ENCODE data around the gene PAMR1.

DNA sequence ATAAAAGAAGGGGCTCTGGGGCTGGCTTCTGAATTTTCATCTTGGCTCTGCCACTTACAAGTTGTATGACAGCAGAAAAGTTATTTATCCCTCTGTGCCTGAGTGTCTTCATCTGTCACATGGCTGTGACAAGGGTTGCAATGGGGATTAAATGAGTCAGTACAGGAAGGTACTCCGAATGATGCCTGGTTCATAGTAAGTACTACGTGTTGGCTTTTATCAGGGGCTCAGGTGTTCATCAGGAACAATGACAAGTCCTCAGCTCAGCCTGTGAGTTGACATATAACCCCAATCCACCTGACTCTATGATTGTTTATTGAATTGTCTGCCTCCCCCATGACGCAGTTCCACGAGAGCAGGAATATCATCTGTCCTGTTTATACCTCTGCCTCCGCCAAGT, 45.7 kb downstream of the PAMR1 start:
- TF ChIP-seq, protein P1, sequence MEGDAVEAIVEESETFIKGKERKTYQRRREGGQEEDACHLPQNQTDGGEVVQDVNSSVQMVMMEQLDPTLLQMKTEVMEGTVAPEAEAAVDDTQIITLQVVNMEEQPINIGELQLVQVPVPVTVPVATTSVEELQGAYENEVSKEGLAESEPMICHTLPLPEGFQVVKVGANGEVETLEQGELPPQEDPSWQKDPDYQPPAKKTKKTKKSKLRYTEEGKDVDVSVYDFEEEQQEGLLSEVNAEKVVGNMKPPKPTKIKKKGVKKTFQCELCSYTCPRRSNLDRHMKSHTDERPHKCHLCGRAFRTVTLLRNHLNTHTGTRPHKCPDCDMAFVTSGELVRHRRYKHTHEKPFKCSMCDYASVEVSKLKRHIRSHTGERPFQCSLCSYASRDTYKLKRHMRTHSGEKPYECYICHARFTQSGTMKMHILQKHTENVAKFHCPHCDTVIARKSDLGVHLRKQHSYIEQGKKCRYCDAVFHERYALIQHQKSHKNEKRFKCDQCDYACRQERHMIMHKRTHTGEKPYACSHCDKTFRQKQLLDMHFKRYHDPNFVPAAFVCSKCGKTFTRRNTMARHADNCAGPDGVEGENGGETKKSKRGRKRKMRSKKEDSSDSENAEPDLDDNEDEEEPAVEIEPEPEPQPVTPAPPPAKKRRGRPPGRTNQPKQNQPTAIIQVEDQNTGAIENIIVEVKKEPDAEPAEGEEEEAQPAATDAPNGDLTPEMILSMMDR (IDR thresholded peaks at IDR 0.05) = no peak
- TF ChIP-seq CBX8 (IDR thresholded peaks at IDR 0.05) (no peak), HOXA7 (CRISPR knock-in tag; IDR thresholded peaks at IDR 0.05) (no peak), MYC (IDR thresholded peaks at IDR 0.05; ENCODE audit: borderline replicate concordance, low read length) (no peak), JUN (IDR thresholded peaks at IDR 0.05) (no peak), SREBF2 (IDR thresholded peaks at IDR 0.05) (no peak)
- TF ChIP-seq, protein P2, sequence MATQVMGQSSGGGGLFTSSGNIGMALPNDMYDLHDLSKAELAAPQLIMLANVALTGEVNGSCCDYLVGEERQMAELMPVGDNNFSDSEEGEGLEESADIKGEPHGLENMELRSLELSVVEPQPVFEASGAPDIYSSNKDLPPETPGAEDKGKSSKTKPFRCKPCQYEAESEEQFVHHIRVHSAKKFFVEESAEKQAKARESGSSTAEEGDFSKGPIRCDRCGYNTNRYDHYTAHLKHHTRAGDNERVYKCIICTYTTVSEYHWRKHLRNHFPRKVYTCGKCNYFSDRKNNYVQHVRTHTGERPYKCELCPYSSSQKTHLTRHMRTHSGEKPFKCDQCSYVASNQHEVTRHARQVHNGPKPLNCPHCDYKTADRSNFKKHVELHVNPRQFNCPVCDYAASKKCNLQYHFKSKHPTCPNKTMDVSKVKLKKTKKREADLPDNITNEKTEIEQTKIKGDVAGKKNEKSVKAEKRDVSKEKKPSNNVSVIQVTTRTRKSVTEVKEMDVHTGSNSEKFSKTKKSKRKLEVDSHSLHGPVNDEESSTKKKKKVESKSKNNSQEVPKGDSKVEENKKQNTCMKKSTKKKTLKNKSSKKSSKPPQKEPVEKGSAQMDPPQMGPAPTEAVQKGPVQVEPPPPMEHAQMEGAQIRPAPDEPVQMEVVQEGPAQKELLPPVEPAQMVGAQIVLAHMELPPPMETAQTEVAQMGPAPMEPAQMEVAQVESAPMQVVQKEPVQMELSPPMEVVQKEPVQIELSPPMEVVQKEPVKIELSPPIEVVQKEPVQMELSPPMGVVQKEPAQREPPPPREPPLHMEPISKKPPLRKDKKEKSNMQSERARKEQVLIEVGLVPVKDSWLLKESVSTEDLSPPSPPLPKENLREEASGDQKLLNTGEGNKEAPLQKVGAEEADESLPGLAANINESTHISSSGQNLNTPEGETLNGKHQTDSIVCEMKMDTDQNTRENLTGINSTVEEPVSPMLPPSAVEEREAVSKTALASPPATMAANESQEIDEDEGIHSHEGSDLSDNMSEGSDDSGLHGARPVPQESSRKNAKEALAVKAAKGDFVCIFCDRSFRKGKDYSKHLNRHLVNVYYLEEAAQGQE (IDR thresholded peaks at IDR 0.05) = no peak
- TF ChIP-seq, protein P3, sequence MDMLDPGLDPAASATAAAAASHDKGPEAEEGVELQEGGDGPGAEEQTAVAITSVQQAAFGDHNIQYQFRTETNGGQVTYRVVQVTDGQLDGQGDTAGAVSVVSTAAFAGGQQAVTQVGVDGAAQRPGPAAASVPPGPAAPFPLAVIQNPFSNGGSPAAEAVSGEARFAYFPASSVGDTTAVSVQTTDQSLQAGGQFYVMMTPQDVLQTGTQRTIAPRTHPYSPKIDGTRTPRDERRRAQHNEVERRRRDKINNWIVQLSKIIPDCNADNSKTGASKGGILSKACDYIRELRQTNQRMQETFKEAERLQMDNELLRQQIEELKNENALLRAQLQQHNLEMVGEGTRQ (IDR thresholded peaks at IDR 0.05) = no peak
- TF ChIP-seq, protein P4, sequence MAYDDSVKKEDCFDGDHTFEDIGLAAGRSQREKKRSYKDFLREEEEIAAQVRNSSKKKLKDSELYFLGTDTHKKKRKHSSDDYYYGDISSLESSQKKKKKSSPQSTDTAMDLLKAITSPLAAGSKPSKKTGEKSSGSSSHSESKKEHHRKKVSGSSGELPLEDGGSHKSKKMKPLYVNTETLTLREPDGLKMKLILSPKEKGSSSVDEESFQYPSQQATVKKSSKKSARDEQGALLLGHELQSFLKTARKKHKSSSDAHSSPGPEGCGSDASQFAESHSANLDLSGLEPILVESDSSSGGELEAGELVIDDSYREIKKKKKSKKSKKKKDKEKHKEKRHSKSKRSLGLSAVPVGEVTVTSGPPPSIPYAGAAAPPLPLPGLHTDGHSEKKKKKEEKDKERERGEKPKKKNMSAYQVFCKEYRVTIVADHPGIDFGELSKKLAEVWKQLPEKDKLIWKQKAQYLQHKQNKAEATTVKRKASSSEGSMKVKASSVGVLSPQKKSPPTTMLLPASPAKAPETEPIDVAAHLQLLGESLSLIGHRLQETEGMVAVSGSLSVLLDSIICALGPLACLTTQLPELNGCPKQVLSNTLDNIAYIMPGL (CRISPR knock-in tag; IDR thresholded peaks at IDR 0.05; ENCODE audit: borderline replicate concordance) = no peak

All from A549 (cell line).